ENCODE measurements around the gene ZIC4. TPM values are rescaled to one million over a fixed set of nuclear protein-coding genes. Genes with fewer than 3 reads are reported as not detected.

The ZIC4 gene
- total and polyA plus RNA-seq, 2 of the 8 experiments (the other 6 are each of a cell fraction or from before 2014, with no cell fraction given): 0.03 to 0.13 TPM

DNA sequence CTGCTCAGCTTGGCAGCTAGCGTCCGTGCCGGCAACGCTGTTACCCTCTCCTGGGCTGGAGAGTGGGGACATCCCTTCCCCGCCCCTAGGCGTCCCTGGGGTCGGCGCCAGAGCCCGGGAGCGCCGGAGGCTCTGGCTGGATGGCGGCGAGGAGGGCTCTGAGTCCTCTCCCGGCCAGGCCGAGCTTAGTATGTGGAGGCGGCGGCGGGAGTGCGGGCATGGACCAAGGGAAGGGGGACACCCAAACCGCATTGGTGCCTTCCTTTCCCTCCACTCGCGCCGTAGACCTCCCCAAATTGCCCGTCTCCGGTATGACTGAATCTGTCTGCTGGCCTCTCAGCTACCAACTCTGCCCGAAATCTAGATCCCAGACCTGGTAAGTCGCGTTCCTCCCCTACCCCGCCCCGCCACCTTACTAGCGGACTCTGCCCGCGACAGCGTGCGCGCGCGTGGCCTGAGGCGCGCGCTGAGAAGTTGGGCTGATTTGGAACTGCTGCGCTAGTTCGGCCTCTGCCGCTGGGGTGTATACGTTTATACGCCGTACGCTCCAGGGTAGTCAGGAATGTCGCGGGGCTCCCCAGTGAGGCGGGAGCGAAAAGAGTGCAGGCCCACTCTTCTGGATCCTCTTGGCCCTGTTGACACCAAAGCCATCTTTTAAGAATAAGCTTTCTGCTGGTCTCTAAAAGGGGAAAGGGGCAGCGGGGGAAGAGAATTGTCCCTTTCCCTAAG is 15.0 kb upstream of the ZIC4 start:
- Histone ChIP-seq H3K9me3 (ENCODE audit: insufficient read depth in 2 of 2, low read depth in 1 of 2, low read length in 1 of 2) (no peaks in the 10 kb centered on the region), H4K20me1 (replicated peaks in 1 of 2; ENCODE audit: control insufficient read depth in 1 of 2, insufficient read depth in 2 of 2, low read length in 2 of 2) (peaks cover 2 to 9% of the 10 kb centered on the region in 2 experiments), H3K4me2 (ENCODE audit: insufficient read depth in 1 of 2, low read depth in 2 of 2, low read length in 2 of 2) (peak overlapping the region; percentile 68 to 81), H3K4me3 (ENCODE audit: extremely low read depth in 1 of 4, insufficient read depth in 2 of 4, low read depth in 3 of 4, low read length in 4 of 4) (peak overlapping the region; percentile 30 to 55 (median 30); a peak in 6 of 8 replicates), H4K5ac (ENCODE audit: insufficient read length, low read depth, low read length) (no peak overlapping the region), H3K4ac (replicated peaks; ENCODE audit: insufficient read length, low read depth, low read length) (no peak overlapping the region), H3K79me1 (ENCODE audit: low read depth, low read length) (no peaks in the 10 kb centered on the region), H2BK12ac (ENCODE audit: low read depth, low read length) (no peak overlapping the region; the same call in 1 of the 2 replicates), H3K9ac (replicated peaks in 1 of 4; ENCODE audit: extremely low read depth in 1 of 4, low read depth in 3 of 4, low read length in 3 of 4) (no peak overlapping the region), H2BK5ac (ENCODE audit: low read depth, low read length) (no peak overlapping the region), H3K23ac (ENCODE audit: insufficient read length) (no peak overlapping the region), H3K36me3 (ENCODE audit: control insufficient read depth in 2 of 4, insufficient read depth in 4 of 4, low read length in 3 of 4) (peaks cover 0 to 3% (median 0%) of the 10 kb centered on the region in 4 experiments; a peak in 1 of 8 replicates), H2BK15ac (ENCODE audit: low read length) (peak overlapping the region; percentile 67; the same call in 1 of the 2 replicates), H3K27me3 (replicated peaks in 1 of 4; ENCODE audit: control insufficient read depth in 3 of 4, extremely low read depth in 1 of 4, insufficient read depth in 3 of 4, low read length in 3 of 4) (peaks cover 75 to 99% (median 86%) of the 10 kb centered on the region in 4 experiments), H2AFZ (ENCODE audit: low read length) (no peak overlapping the region), H2BK20ac (ENCODE audit: low read length) (no peak overlapping the region), H2AK5ac (ENCODE audit: low read depth, low read length) (no peak overlapping the region), H3K4me1 (replicated peaks in 1 of 4; ENCODE audit: control insufficient read depth in 3 of 4, insufficient read depth in 4 of 4, low read length in 3 of 4) (peaks cover 13 to 39% (median 16%) of the 10 kb centered on the region in 4 experiments), H3K79me2 (ENCODE audit: control insufficient read depth in 1 of 2, insufficient read depth in 2 of 2, low read length in 2 of 2) (no peaks in the 10 kb centered on the region), H3K14ac (ENCODE audit: insufficient read length) (no peak overlapping the region), H4K8ac (ENCODE audit: extremely low read depth, insufficient read depth, low read length) (no peak overlapping the region), H4K91ac (replicated peaks; ENCODE audit: insufficient read length, low read length) (no peak overlapping the region), H3K18ac (ENCODE audit: extremely low read depth, low read length) (no peak overlapping the region; the same call in 1 of the 2 replicates), H3K27ac (ENCODE audit: low read depth, low read length) (no peak overlapping the region), H3K56ac (replicated peaks; ENCODE audit: insufficient read length, low read depth, low read length) (no peak overlapping the region), H2BK120ac (replicated peaks; ENCODE audit: low read depth, low read length) (no peak overlapping the region), H3K23me2 (ENCODE audit: low read depth, low read length) (peaks cover 6% of the 10 kb centered on the region; the same call in 1 of the 2 replicates)
- DNase-seq (ENCODE audit: low read depth in 1 of 2, low spot score in 2 of 2) (peak in 1 of 2 experiments; percentile 81), FAIRE-seq (no peak)
- POLR2A ChIA-PET (ENCODE audit: partially characterized antibody): interaction anchor here (1.3 to 2.1 kb wide), 4 partner anchors 10 to 28 kb away, joined by 4 to 12 read pairs (median 6); partner anchors contain the start of gene ZIC4
- 2% methylated on average over 38 of the region's 53 CpGs; no CpG with 5 or more reads in 1 of the 2 experiments for WGBS, 2 experiments (ENCODE audit: extremely low coverage in 1 of 2, insufficient coverage in 1 of 2, insufficient read length in 1 of 2, insufficient replicate concordance in 2 of 2, low coverage in 1 of 2, low lambda C conversion rate in 2 of 2, missing lambda C conversion rate in 1 of 2)
- CTCF ChIA-PET (ENCODE audit: partially characterized antibody): interaction anchor here (0.8 to 17.2 kb wide), 11 partner anchors 9 to 304 kb away, joined by 3 to 485 read pairs (median 6); partner anchors contain the start of gene ZIC4
- no peak for TF ChIP-seq SP1 (IDR thresholded peaks at IDR 0.05; ENCODE audit: low read depth, low read length)
- no peak for TF ChIP-seq MAFK (IDR thresholded peaks at IDR 0.05; ENCODE audit: low read depth, low read length)
- TF ChIP-seq, protein P1, sequence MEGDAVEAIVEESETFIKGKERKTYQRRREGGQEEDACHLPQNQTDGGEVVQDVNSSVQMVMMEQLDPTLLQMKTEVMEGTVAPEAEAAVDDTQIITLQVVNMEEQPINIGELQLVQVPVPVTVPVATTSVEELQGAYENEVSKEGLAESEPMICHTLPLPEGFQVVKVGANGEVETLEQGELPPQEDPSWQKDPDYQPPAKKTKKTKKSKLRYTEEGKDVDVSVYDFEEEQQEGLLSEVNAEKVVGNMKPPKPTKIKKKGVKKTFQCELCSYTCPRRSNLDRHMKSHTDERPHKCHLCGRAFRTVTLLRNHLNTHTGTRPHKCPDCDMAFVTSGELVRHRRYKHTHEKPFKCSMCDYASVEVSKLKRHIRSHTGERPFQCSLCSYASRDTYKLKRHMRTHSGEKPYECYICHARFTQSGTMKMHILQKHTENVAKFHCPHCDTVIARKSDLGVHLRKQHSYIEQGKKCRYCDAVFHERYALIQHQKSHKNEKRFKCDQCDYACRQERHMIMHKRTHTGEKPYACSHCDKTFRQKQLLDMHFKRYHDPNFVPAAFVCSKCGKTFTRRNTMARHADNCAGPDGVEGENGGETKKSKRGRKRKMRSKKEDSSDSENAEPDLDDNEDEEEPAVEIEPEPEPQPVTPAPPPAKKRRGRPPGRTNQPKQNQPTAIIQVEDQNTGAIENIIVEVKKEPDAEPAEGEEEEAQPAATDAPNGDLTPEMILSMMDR (IDR thresholded peaks at IDR 0.05; ENCODE audit: control extremely low read depth in 1 of 3, insufficient read depth in 1 of 3, low read depth in 1 of 3, low read length in 3 of 3): no peak
- 0 out of 4 replicates have a peak, but pooled peaks of 1 of the 2 experiments have one; percentile 12 for TF ChIP-seq HDAC2 (IDR thresholded peaks at IDR 0.05; ENCODE audit: borderline replicate concordance in 1 of 2, low read depth in 2 of 2, low read length in 2 of 2)
- TF ChIP-seq RAD21 (IDR thresholded peaks at IDR 0.05 in 1 of 2, conservative IDR thresholded peaks at IDR 0.05 in 1 of 2; ENCODE audit: low read depth in 2 of 2, low read length in 2 of 2): no peak; a peak in 1 of 4 replicates
- TF ChIP-seq POU5F1 (IDR thresholded peaks at IDR 0.05; ENCODE audit: low read depth, low read length): no peak
- no peak for TF ChIP-seq BCL11A (IDR thresholded peaks at IDR 0.05; ENCODE audit: low read depth in 2 of 2, low read length in 2 of 2)
- no peak for TF ChIP-seq KDM5A (IDR thresholded peaks at IDR 0.05; ENCODE audit: low read length)

Data from H1 (cell line).